GM15510 (cell line): ENCODE measurements around the gene ATG9A.

Source experiments
- POLR2A ChIP-seq: IDR thresholded peaks from 3 replicates; pipeline ENCODE4 v1.6.1; 2011; ENCODE audit warnings: borderline replicate concordance; ENCODE audit not compliant: insufficient read length; ENCODE audit errors: extremely low read depth

Gene ATG9A

GRCh38 chr2:219218732-219219701 is 10.4 kb downstream of the ATG9A start, which contains the start of gene ABCB6:
TSS of gene ABCB6 (minus strand) at chr2:219218958. CDS start at chr2:219218673, 285 bp downstream.
- TF ChIP-seq POLR2A = peak; percentile 89

DNA sequence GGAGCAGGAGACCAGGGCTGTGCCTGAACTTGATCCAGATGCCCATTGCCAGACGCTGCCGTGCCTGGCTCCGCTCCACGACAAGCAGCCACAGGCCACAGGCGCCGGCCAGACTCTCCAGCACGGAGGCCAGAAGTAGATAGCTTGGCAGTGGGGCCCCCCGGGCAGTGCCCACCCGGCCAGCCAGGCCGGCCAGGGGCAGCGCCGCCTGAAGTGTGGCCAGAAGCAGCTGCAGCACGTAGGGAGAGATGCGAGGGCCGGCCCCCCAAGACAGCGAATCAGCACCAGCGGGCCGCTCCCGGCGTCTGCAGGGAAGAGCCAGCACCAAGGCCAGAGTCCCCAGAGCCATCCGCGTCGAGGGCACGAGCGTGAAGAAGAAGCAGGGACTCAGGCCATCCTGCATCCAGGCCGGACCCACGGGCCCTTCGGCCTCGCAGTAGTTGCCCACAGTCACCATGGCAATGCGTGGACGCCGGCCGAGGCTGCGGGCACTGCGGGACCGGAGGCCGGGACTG is 11.2 kb downstream of the ATG9A start:
- no peak for TF ChIP-seq POLR2A

DNA sequence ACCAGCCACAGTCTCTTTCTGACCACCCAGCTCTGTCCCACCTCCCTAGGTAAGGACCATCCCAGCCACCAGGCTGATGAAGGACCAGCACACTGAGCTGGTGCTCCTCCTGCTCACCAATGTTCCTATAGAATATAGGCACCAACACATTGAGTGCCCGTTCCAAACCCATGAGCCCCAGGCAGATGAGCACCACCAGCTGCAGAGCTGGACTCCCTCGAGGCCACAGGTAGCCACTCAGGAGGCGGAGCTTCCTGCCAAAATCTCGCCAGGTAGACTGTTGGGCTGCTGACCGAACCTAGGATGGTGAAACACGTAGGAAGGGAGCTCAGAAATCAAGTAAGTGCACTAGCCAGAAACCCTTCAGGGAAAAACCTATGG is 12.9 kb downstream of the ATG9A start:
- no peak for TF ChIP-seq POLR2A

DNA sequence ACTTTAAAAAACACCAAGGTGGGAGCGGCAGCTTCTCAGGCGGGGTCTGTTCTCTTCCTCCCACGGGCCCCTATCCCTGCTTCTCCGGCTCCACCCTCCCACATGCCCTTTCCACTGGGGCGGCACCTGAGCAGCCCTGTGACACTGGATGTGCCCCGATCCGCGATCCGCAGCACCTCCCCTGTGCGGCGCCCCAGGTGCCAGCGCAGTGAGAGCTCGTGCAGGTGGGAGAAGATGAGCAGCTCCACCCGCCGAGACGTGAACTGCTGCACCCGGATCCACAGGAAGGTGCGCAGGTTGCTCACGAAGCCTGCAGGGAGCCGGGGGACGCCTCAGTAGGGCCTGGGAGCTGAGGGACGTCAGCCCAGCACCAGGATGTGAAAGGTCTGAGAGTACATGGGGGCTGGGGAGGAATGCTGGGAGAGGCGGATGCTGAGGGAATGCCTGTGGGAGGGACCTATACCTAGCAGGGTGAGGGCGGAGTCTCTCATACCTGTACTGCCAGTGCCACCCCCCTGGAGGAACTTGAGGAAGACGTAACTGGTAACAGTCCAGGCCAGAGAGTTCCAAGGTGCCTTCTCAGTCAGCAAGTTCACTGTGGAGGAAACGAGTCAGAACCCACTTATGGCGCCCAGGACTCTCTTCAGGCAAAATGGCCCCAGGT is 13.4 kb downstream of the ATG9A start:
- no peak for TF ChIP-seq POLR2A

- TF ChIP-seq POLR2A = no peak
Measured at GRCh38 chr2:219214786-219215185, 14.7 kb downstream of the ATG9A start.

DNA sequence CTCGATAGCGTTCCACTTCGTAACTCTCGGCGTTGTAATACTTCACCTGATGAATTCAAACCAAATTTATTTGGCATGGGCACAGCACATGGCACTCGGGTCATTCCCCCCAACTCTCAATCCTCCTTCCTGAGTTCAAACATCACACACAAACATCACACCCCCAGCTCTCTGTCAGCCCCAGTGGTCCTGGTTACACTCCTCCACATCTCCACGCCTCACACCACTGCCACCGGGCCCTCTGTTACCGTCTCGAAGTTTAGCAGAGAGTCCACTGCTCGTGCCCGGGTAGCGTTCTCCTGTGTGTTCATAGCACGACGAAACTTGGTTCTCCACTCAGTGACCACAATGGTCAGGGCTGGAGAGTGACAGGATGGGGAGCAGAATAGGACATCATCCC is 15.3 kb downstream of the ATG9A start:
- TF ChIP-seq POLR2A = no peak

GRCh38 chr2:219213486-219214071 is 15.9 kb downstream of the ATG9A start:
- TF ChIP-seq POLR2A = no peak

DNA sequence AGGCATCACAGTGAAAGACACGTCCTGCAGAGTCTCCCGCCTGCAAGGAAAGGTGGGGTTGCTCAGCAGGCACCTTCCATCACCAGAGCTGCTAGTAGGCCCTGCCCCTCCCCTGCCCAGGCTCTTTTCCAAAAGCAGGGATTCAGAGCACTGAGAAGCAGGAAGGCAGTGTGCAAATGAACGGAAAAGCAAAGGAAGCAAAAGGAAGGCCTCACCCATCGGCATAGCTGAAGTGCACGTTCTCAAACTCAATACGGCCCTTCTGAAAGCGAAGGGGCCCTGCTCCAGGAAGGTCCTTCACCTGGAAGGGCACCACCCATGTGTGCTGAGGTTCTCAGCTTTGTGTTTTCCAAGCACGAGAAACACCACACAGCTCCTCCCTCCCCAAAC is 16.4 kb downstream of the ATG9A start:
- no peak for TF ChIP-seq POLR2A

DNA sequence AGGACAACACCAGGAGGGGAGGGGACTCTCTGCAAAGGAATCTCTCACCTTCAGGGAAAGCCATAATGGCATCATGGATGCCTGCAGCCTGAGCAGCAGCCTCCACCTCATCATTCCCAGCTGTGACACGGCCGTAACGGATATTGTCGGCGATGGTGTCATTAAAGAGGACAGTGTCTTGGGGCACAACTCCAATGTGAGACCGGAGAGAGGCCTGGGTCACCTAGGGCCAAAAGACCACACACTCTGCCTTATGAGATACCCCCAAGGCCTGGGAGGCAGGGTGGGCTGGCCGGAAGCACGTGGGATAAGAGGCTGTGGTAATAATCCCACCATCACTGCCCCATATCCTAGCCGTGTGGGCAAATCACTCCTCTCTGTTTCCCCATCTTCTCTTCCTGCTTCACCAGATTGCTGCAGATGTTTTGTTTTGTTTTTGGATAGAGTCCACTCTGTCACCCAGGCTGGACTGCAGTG is 18.5 kb downstream of the ATG9A start:
- no peak for TF ChIP-seq POLR2A

DNA sequence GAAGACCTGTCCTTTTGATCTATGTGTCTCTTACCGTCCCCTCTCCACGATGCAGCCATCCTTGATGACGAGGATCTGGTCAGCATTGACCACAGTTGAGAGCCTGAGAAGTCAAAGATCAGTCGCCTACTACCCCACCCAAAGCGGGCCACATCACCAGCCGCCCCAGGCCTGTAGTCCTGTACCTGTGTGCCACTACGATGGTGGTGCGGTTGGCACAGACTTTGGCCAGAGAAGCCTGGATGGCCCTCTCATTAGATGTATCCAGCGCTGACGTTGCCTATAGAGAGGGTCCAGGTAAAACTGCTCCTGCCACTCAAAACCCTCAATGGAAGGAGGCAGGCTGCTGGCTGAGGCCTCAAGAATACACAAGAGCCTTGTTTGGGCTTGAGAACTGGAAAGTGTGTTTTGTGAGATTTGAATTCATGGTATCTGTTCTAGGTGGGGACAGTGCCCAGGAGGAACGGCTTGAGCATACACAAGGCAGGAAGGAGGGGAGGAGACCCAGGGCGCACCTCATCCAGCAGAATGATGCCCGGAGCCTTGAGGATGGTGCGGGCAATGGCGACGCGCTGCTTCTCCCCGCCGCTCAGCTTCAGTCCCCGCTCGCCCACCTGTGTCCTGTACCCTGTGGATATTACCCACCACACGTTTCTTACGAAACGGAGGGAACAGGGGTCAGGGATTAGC is 19.1 kb downstream of the ATG9A start:
- TF ChIP-seq POLR2A = no peak

GRCh38 chr2:219209236-219210195 is 19.9 kb downstream of the ATG9A start:
- no peak for TF ChIP-seq POLR2A

GRCh38 chr2:219207884-219208740 is 21.3 kb downstream of the ATG9A start:
- no peak for TF ChIP-seq POLR2A
